AG09319 (cell line): ENCODE measurements around the gene LZIC.

Experiments used
- DNase-seq: peaks from one replicate; pipeline ENCODE4 v3.0.0-alpha.2; 2010; ENCODE audit warnings: low read depth; ENCODE audit errors: extremely low read depth
- CTCF ChIP-seq: IDR thresholded peaks from 2 replicates; pipeline ENCODE4 v1.5.1; 2011; ENCODE audit warnings: low read depth, mild to moderate bottlenecking, inconsistent platforms, low read length, moderate library complexity

Gene LZIC

GRCh38 chr1:9882945-9883303 lies 60.3 kb downstream of the LZIC start:
- no peak for DNase-seq
- TF ChIP-seq CTCF, result no peak

GRCh38 chr1:9882296-9882944 lies 60.8 kb downstream of the LZIC start:
- TF ChIP-seq CTCF, result no peak
- no peak for DNase-seq

GRCh38 chr1:9881838-9882249 lies 61.3 kb downstream of the LZIC start:
- DNase-seq, result peak; percentile 18
- TF ChIP-seq CTCF, result no peak
